H1 (cell line): Measurements from ENCODE around the gene CCDC33. TPM values are rescaled to one million over a fixed set of nuclear protein-coding genes. Genes with fewer than 3 reads are reported as not detected.

Source experiments
- CTCF ChIA-PET: fragments of 300-600 bp; sonication (Branson Sonifier 250); formaldehyde crosslinking; loops from one replicate; lab custom pipeline; 2021; ENCODE audit not compliant: partially characterized antibody; lab: Charles Lee
- POLR2A ChIA-PET: fragments of 300-600 bp; sonication (Branson Sonifier 250); formaldehyde crosslinking; loops from one replicate; lab custom pipeline; 2021; ENCODE audit warnings: inconsistent platforms; ENCODE audit not compliant: partially characterized antibody; lab: Charles Lee
- DNase-seq, 2 experiments: peaks; one replicate each; pipeline versions ENCODE4 v3.0.0 to v3.0.0-alpha.2; 2010 to 2022; ENCODE audit warnings: low spot score in 2 of 2, low read depth in 1 of 2, mixed read lengths in 1 of 2
- FAIRE-seq: peaks from 2 replicates; lab custom pipeline; 2011; peaks lifted over from hg19 to GRCh38; lab: Jason Lieb, UNC
- H2AFZ ChIP-seq: 2 replicates; pipeline ENCODE4 v1.8.1; 2012; ENCODE audit warnings: low read length, inconsistent platforms
- H2AK5ac ChIP-seq: 2 replicates; pipeline ENCODE4 v1.6.1; 2013; ENCODE audit warnings: low read depth, low read length
- H2BK120ac ChIP-seq: replicated peaks from 2 replicates; pipeline ENCODE3; 2013; ENCODE audit warnings: low read depth, low read length, inconsistent platforms
- H2BK12ac ChIP-seq: 2 replicates; pipeline ENCODE4 v1.6.1; 2013; ENCODE audit warnings: low read depth, low read length
- H2BK15ac ChIP-seq: 2 replicates; pipeline ENCODE4 v1.6.1; 2013; ENCODE audit warnings: low read length
- H2BK20ac ChIP-seq: 2 replicates; pipeline ENCODE4 v1.6.1; 2013; ENCODE audit warnings: low read length
- H2BK5ac ChIP-seq: 2 replicates; pipeline ENCODE4 v1.6.1; 2013; ENCODE audit warnings: low read depth, low read length
- H3K14ac ChIP-seq: 2 replicates; pipeline ENCODE4 v1.6.1; 2013; ENCODE audit warnings: inconsistent platforms; ENCODE audit not compliant: insufficient read length
- H3K18ac ChIP-seq: 2 replicates; pipeline ENCODE4 v1.6.1; 2013; ENCODE audit warnings: low read length; ENCODE audit errors: extremely low read depth
- H3K23ac ChIP-seq: 2 replicates; pipeline ENCODE4 v1.6.1; 2013; ENCODE audit warnings: inconsistent platforms; ENCODE audit not compliant: insufficient read length
- H3K23me2 ChIP-seq: 2 replicates; pipeline ENCODE4 v1.6.1; 2013; ENCODE audit warnings: low read depth, low read length
- H3K27ac ChIP-seq: 2 replicates; pipeline ENCODE4 v1.6.1; 2011; ENCODE audit warnings: low read depth, low read length, inconsistent platforms
- H3K27me3 ChIP-seq, 4 experiments: replicated peaks in 1 of 4; 1 replicate in 1 of 4; 2 replicates in 3 of 4; pipeline versions ENCODE4 v1.6.1 to v1.8.1; 2011 to 2013; ENCODE audit warnings: low read length in 3 of 4, mild to moderate bottlenecking in 3 of 4, inconsistent platforms in 2 of 4, mixed read lengths in 2 of 4, moderate library complexity in 1 of 4; ENCODE audit not compliant: control insufficient read depth in 3 of 4, insufficient read depth in 3 of 4; ENCODE audit errors: extremely low read depth in 1 of 4
- H3K36me3 ChIP-seq, 4 experiments: 2 replicates each; pipeline versions ENCODE4 v1.6.1 to v1.8.1; 2011 to 2013; ENCODE audit warnings: mild to moderate bottlenecking in 4 of 4, low read length in 3 of 4, moderate library complexity in 2 of 4, control low read depth in 1 of 4, inconsistent platforms in 1 of 4; ENCODE audit not compliant: insufficient read depth in 4 of 4, control insufficient read depth in 2 of 4
- H3K4ac ChIP-seq: replicated peaks from 2 replicates; pipeline ENCODE3; 2013; ENCODE audit warnings: low read length, low read depth, mixed read lengths, inconsistent platforms; ENCODE audit not compliant: insufficient read length
- H3K4me1 ChIP-seq, 4 experiments: replicated peaks in 1 of 4; 1 replicate in 1 of 4; 2 replicates in 3 of 4; pipeline versions ENCODE4 v1.6.1 to v1.8.1; 2011 to 2013; ENCODE audit warnings: low read length in 3 of 4, inconsistent platforms in 2 of 4, mixed read lengths in 1 of 4; ENCODE audit not compliant: insufficient read depth in 4 of 4, control insufficient read depth in 3 of 4
- H3K4me2 ChIP-seq, 2 experiments: 2 replicates each; pipeline versions ENCODE4 v1.6.1 to v1.8.1; 2011 to 2013; ENCODE audit warnings: low read depth in 2 of 2, low read length in 2 of 2, control low read depth in 1 of 2, inconsistent platforms in 1 of 2, mild to moderate bottlenecking in 1 of 2; ENCODE audit not compliant: insufficient read depth in 1 of 2
- H3K4me3 ChIP-seq, 4 experiments: fragments of 200-600, 300-600 bp in 1 of 4; sonication (generic), shearing (Covaris generic), sonication (Bioruptor Twin) in 1 of 4; 2 replicates each; pipeline versions ENCODE4 v1.5.1 to v1.8.1; 2011 to 2016; ENCODE audit warnings: low read length in 4 of 4, low read depth in 3 of 4, control low read depth in 2 of 4, inconsistent platforms in 2 of 4, mild to moderate bottlenecking in 2 of 4, mixed read lengths in 1 of 4, moderate library complexity in 1 of 4; ENCODE audit not compliant: insufficient read depth in 2 of 4; ENCODE audit errors: extremely low read depth in 1 of 4
- H3K56ac ChIP-seq: replicated peaks from 2 replicates; pipeline ENCODE3; 2013; ENCODE audit warnings: low read depth, mild to moderate bottlenecking, mixed read lengths, low read length, inconsistent platforms; ENCODE audit not compliant: insufficient read length
- H3K79me1 ChIP-seq: 2 replicates; pipeline ENCODE4 v1.6.1; 2013; ENCODE audit warnings: low read depth, low read length, control low read depth
- H3K79me2 ChIP-seq, 2 experiments: 2 replicates each; pipeline versions ENCODE4 v1.6.1 to v1.8.1; 2012 to 2013; ENCODE audit warnings: low read length in 2 of 2, mild to moderate bottlenecking in 2 of 2, inconsistent platforms in 1 of 2; ENCODE audit not compliant: insufficient read depth in 2 of 2, control insufficient read depth in 1 of 2
- H3K9ac ChIP-seq, 4 experiments: replicated peaks in 1 of 4; 1 replicate in 1 of 4; 2 replicates in 3 of 4; pipeline versions ENCODE4 v1.6.1 to v1.8.1; 2011 to 2013; ENCODE audit warnings: low read depth in 3 of 4, low read length in 3 of 4, control low read depth in 2 of 4, mild to moderate bottlenecking in 2 of 4, moderate library complexity in 2 of 4, inconsistent platforms in 1 of 4; ENCODE audit errors: extremely low read depth in 1 of 4
- H3K9me3 ChIP-seq, 2 experiments: 2 replicates each; pipeline versions ENCODE4 v1.6.1 to v1.8.1; 2012 to 2013; ENCODE audit warnings: mild to moderate bottlenecking in 2 of 2, moderate library complexity in 2 of 2, control low read depth in 1 of 2, inconsistent platforms in 1 of 2, low read depth in 1 of 2, low read length in 1 of 2, mixed read lengths in 1 of 2; ENCODE audit not compliant: insufficient read depth in 2 of 2
- H4K20me1 ChIP-seq, 2 experiments: replicated peaks in 1 of 2; 2 replicates each; pipeline versions ENCODE3 to v1.8.1; 2011 to 2013; ENCODE audit warnings: inconsistent platforms in 2 of 2, low read length in 2 of 2, mild to moderate bottlenecking in 1 of 2; ENCODE audit not compliant: insufficient read depth in 2 of 2, control insufficient read depth in 1 of 2
- H4K5ac ChIP-seq: 2 replicates; pipeline ENCODE4 v1.6.1; 2013; ENCODE audit warnings: low read length, low read depth, mixed read lengths, inconsistent platforms; ENCODE audit not compliant: insufficient read length
- H4K8ac ChIP-seq: 2 replicates; pipeline ENCODE4 v1.8.0; 2013; ENCODE audit warnings: mild to moderate bottlenecking, moderate library complexity, low read length, inconsistent platforms; ENCODE audit not compliant: insufficient read depth; ENCODE audit errors: extremely low read depth
- H4K91ac ChIP-seq: replicated peaks from 2 replicates; pipeline ENCODE3; 2013; ENCODE audit warnings: low read length, mixed read lengths, inconsistent platforms; ENCODE audit not compliant: insufficient read length
- BACH1 ChIP-seq: IDR thresholded peaks from 2 replicates; pipeline ENCODE4 v1.6.1; 2012; ENCODE audit warnings: low read length, improper control_type of control experiment
- EZH2 ChIP-seq: fragments of 200-600 bp; sonication (generic); IDR thresholded peaks from 2 replicates; pipeline ENCODE4 v1.7.1; 2012; ENCODE audit warnings: low read depth, mild to moderate bottlenecking, moderate library complexity, low read length, inconsistent platforms; ENCODE audit not compliant: severe bottlenecking
- MAFK ChIP-seq: IDR thresholded peaks from 2 replicates; pipeline ENCODE4 v1.6.1; 2012; ENCODE audit warnings: low read depth, mild to moderate bottlenecking, improper control_type of control experiment, low read length
- NRF1 ChIP-seq: IDR thresholded peaks from 2 replicates; pipeline ENCODE4 v1.6.1; 2011; ENCODE audit warnings: mild to moderate bottlenecking, low read depth, low read length, improper control_type of control experiment
- POLR2AphosphoS5 ChIP-seq: IDR thresholded peaks from 2 replicates; pipeline ENCODE4 v1.6.1; 2011; ENCODE audit warnings: low read depth, low read length
- TAF1 ChIP-seq: IDR thresholded peaks from 2 replicates; pipeline ENCODE4 v1.6.1; 2011; ENCODE audit warnings: mild to moderate bottlenecking, low read depth, low read length
- TEAD4 ChIP-seq: IDR thresholded peaks from 2 replicates; pipeline ENCODE4 v1.6.1; 2012; ENCODE audit warnings: low read depth, low read length, inconsistent platforms, mixed read lengths
- WGBS, 2 experiments: shearing (Covaris generic) in 1 of 2; methylation state at CpG; one replicate each; pipeline versions ENCODE4 v1.1.6 to v1.1.7; 2013 to 2015; ENCODE audit warnings: low lambda C conversion rate in 2 of 2, mixed read lengths in 2 of 2, inconsistent platforms in 1 of 2, low coverage in 1 of 2, missing lambda C conversion rate in 1 of 2; ENCODE audit not compliant: insufficient replicate concordance in 2 of 2, insufficient coverage in 1 of 2, insufficient read length in 1 of 2; ENCODE audit errors: extremely low coverage in 1 of 2, missing lambda C conversion rate in 1 of 2; 5-methylcytosine and 5-hydroxymethylcytosine counted together
- polyA plus RNA-seq, 7 experiments: library from polyadenylated mRNA; depleted of rRNA in 3 of 7; stranded (reverse) in 5 of 7; unstranded in 2 of 7; fragments of >200 nt in 5 of 7; fragments of 200-250 nt in 2 of 7; gene quantifications; 1 replicate in 5 of 7; 2 replicates in 1 of 7; 4 replicates in 1 of 7; pipeline versions ENCODE4 v1.2.1 to v1.2.3, GENCODE V29; 2011 to 2013; ENCODE audit warnings: missing spikeins in 2 of 7, mixed read lengths in 2 of 7
- total RNA-seq: library from RNA; stranded (reverse); fragmentation: NEBNext Ultra II Directional; extraction: Animal tissue kit (Norgen Biotek cat#: 25700); gene quantifications from 2 replicates; pipeline ENCODE4 v1.2.1, GENCODE V29; 2021
- TF ChIP-seq, protein P1 (sequence below), 3 experiments: IDR thresholded peaks; 1 replicate in 2 of 3; 2 replicates in 1 of 3; pipeline versions ENCODE4 v1.5.1 to v1.6.1; 2011; ENCODE audit warnings: low read length in 3 of 3, mild to moderate bottlenecking in 3 of 3, inconsistent platforms in 2 of 3, low read depth in 1 of 3, moderate library complexity in 1 of 3; ENCODE audit not compliant: insufficient read depth in 1 of 3; ENCODE audit errors: control extremely low read depth in 1 of 3
- TF ChIP-seq, protein P2 (sequence below): IDR thresholded peaks from 2 replicates; pipeline ENCODE4 v1.6.1; 2011; ENCODE audit warnings: low read depth, mild to moderate bottlenecking, low read length; ENCODE audit not compliant: insufficient read depth

The CCDC33 gene
- total and polyA plus RNA-seq, 2 of the 8 experiments (the other 6 are each of a cell fraction or from before 2014, with no cell fraction given): 2.0 to 2.7 TPM

DNA sequence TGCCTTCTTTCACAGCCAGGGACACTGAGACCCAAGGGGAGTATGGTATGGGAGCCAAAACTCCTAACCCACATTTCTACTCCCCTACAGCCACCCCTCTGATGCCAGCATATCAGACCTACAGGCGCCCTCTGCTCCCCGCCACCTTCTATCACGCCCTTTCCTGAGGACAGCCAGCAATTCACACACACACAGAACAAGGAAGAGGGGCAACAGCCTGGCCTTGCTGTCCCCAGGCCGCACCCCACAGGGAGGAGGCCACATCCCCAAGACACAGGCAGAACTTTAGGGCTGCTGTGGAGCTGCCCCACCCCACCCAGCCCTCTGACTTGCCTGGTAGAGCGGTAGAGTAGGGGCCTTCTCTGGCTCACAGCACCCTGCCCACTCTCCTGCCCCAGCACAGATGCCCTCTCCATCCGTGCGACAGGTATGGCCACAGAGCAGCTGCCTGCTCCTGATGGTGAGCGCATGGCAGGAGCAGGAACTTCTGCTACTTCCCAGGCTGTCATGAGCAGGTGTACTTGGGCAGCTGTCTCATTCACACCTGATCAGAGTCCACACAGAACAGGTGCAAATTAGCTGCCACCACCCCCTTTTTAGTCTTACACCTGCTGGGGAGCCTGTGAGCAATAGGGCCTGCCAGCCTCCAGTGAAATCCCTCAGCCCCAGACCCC, 33.4 kb downstream of the CCDC33 start:
- Histone ChIP-seq H2BK120ac (no peak overlapping the region), H4K5ac (no peak overlapping the region), H2BK15ac (no peak overlapping the region), H3K9me3 (no peaks in the 10 kb centered on the region), H3K27me3 (peaks cover 0 to 6% (median 0%) of the 10 kb centered on the region in 4 experiments; a peak in 1 of 7 replicates), H2BK5ac (no peak overlapping the region), H3K23ac (no peak overlapping the region), H3K27ac (no peak overlapping the region), H3K9ac (no peak overlapping the region), H3K56ac (no peak overlapping the region), H3K4me1 (peaks cover 0 to 4% (median under 1%) of the 10 kb centered on the region in 4 experiments; a peak in 3 of 7 replicates), H3K4me2 (no peak overlapping the region), H4K20me1 (no peaks in the 10 kb centered on the region), H3K14ac (no peak overlapping the region), H3K4me3 (no peak overlapping the region), H2AK5ac (no peak overlapping the region), H2AFZ (no peak overlapping the region), H3K23me2 (no peaks in the 10 kb centered on the region; the same call in 1 of the 2 replicates), H2BK12ac (no peak overlapping the region), H4K91ac (no peak overlapping the region), H3K36me3 (no peaks in the 10 kb centered on the region), H4K8ac (no peak overlapping the region), H3K79me2 (no peaks in the 10 kb centered on the region), H3K4ac (no peak overlapping the region), H3K18ac (no peak overlapping the region), H2BK20ac (no peak overlapping the region), H3K79me1 (no peaks in the 10 kb centered on the region)
- no peak for DNase-seq
- ChIA-PET POLR2A (interaction anchor here (0.7 kb wide), 1 partner anchor 66 kb away, joined by 3 read pairs; no protein-coding TSS in a partner anchor), CTCF (interaction anchor here (0.7 to 12.1 kb wide), 8 partner anchors 11 to 58 kb away, joined by 3 to 87 read pairs (median 4); no protein-coding TSS in a partner anchor)
- TF ChIP-seq MAFK (no peak), TEAD4 (no peak), TAF1 (no peak), BACH1 (no peak), POLR2AphosphoS5 (no peak), NRF1 (no peak), EZH2 (no peak)
- TF ChIP-seq, protein P1, sequence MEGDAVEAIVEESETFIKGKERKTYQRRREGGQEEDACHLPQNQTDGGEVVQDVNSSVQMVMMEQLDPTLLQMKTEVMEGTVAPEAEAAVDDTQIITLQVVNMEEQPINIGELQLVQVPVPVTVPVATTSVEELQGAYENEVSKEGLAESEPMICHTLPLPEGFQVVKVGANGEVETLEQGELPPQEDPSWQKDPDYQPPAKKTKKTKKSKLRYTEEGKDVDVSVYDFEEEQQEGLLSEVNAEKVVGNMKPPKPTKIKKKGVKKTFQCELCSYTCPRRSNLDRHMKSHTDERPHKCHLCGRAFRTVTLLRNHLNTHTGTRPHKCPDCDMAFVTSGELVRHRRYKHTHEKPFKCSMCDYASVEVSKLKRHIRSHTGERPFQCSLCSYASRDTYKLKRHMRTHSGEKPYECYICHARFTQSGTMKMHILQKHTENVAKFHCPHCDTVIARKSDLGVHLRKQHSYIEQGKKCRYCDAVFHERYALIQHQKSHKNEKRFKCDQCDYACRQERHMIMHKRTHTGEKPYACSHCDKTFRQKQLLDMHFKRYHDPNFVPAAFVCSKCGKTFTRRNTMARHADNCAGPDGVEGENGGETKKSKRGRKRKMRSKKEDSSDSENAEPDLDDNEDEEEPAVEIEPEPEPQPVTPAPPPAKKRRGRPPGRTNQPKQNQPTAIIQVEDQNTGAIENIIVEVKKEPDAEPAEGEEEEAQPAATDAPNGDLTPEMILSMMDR (IDR thresholded peaks at IDR 0.05; ENCODE audit: control extremely low read depth in 1 of 3, insufficient read depth in 1 of 3, low read depth in 1 of 3, low read length in 3 of 3): no peak
- TF ChIP-seq, protein P2, sequence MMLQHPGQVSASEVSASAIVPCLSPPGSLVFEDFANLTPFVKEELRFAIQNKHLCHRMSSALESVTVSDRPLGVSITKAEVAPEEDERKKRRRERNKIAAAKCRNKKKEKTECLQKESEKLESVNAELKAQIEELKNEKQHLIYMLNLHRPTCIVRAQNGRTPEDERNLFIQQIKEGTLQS: no peak
- FAIRE-seq: no peak
- WGBS, 2 experiments: 89% methylated on average over 7 of the region's 8 CpGs; no CpG with 5 or more reads in 1 of the 2 experiments
